ENCODE measurements around the gene LILRA2. TPM values are rescaled to one million over a fixed set of nuclear protein-coding genes. Genes with fewer than 3 reads are reported as not detected.

LILRA2 gene
- total and polyA plus RNA-seq, 2 of the 8 experiments (the other 6 are each of a cell fraction or from before 2014, with no cell fraction given): not detected

- Histone ChIP-seq H3K27ac (ENCODE audit: low read depth, low read length) (no peak overlapping the region), H2AK5ac (ENCODE audit: low read depth, low read length) (no peak overlapping the region), H3K27me3 (replicated peaks in 1 of 4; ENCODE audit: control insufficient read depth in 3 of 4, extremely low read depth in 1 of 4, insufficient read depth in 3 of 4, low read length in 3 of 4) (no peaks in the 10 kb centered on the region), H3K4me2 (ENCODE audit: insufficient read depth in 1 of 2, low read depth in 2 of 2, low read length in 2 of 2) (no peak overlapping the region), H3K4me1 (replicated peaks in 1 of 4; ENCODE audit: control insufficient read depth in 3 of 4, insufficient read depth in 4 of 4, low read length in 3 of 4) (no peaks in the 10 kb centered on the region), H2AFZ (ENCODE audit: low read length) (no peak overlapping the region; the same call in 1 of the 2 replicates), H3K18ac (ENCODE audit: extremely low read depth, low read length) (no peak overlapping the region), H4K91ac (replicated peaks; ENCODE audit: insufficient read length, low read length) (no peak overlapping the region), H3K4ac (replicated peaks; ENCODE audit: insufficient read length, low read depth, low read length) (no peak overlapping the region), H3K79me1 (ENCODE audit: low read depth, low read length) (no peaks in the 10 kb centered on the region), H4K20me1 (replicated peaks in 1 of 2; ENCODE audit: control insufficient read depth in 1 of 2, insufficient read depth in 2 of 2, low read length in 2 of 2) (no peaks in the 10 kb centered on the region), H4K5ac (ENCODE audit: insufficient read length, low read depth, low read length) (no peak overlapping the region), H3K4me3 (ENCODE audit: extremely low read depth in 1 of 4, insufficient read depth in 2 of 4, low read depth in 3 of 4, low read length in 4 of 4) (no peak overlapping the region), H4K8ac (ENCODE audit: extremely low read depth, insufficient read depth, low read length) (no peak overlapping the region), H2BK12ac (ENCODE audit: low read depth, low read length) (no peak overlapping the region), H2BK120ac (replicated peaks; ENCODE audit: low read depth, low read length) (no peak overlapping the region), H3K79me2 (ENCODE audit: control insufficient read depth in 1 of 2, insufficient read depth in 2 of 2, low read length in 2 of 2) (no peaks in the 10 kb centered on the region), H3K23ac (ENCODE audit: insufficient read length) (no peak overlapping the region), H2BK20ac (ENCODE audit: low read length) (no peak overlapping the region), H3K56ac (replicated peaks; ENCODE audit: insufficient read length, low read depth, low read length) (no peak overlapping the region), H2BK5ac (ENCODE audit: low read depth, low read length) (no peak overlapping the region), H3K14ac (ENCODE audit: insufficient read length) (no peak overlapping the region), H3K9me3 (ENCODE audit: insufficient read depth in 2 of 2, low read depth in 1 of 2, low read length in 1 of 2) (peaks cover 40 to 63% of the 10 kb centered on the region in 2 experiments), H2BK15ac (ENCODE audit: low read length) (no peak overlapping the region), H3K36me3 (ENCODE audit: control insufficient read depth in 2 of 4, insufficient read depth in 4 of 4, low read length in 3 of 4) (no peaks in the 10 kb centered on the region; a peak in 1 of 8 replicates), H3K23me2 (ENCODE audit: low read depth, low read length) (no peaks in the 10 kb centered on the region), H3K9ac (replicated peaks in 1 of 4; ENCODE audit: extremely low read depth in 1 of 4, low read depth in 3 of 4, low read length in 3 of 4) (no peak overlapping the region)
- no peak for TF ChIP-seq RXRA (IDR thresholded peaks at IDR 0.05; ENCODE audit: insufficient read depth, low read depth, low read length)
- TF ChIP-seq ZNF274 (IDR thresholded peaks at IDR 0.05; ENCODE audit: borderline replicate concordance, extremely low read depth, low read length): no peak
- TF ChIP-seq EGR1 (IDR thresholded peaks at IDR 0.05; ENCODE audit: borderline replicate concordance, low read depth, low read length): no peak
- TF ChIP-seq TAF1 (IDR thresholded peaks at IDR 0.05; ENCODE audit: low read depth, low read length): no peak
- no peak for TF ChIP-seq SUZ12 (IDR thresholded peaks at IDR 0.05; ENCODE audit: low read length)
- TF ChIP-seq SRF (IDR thresholded peaks at IDR 0.05; ENCODE audit: low read depth, low read length): no peak
- TF ChIP-seq HDAC2 (IDR thresholded peaks at IDR 0.05; ENCODE audit: borderline replicate concordance in 1 of 2, low read depth in 2 of 2, low read length in 2 of 2): no peak
- DNase-seq (ENCODE audit: low read depth in 1 of 2, low spot score in 2 of 2): no peak
- 83% methylated on average over 13 of the region's 14 CpGs; no CpG with 5 or more reads in 1 of the 2 experiments for WGBS, 2 experiments (ENCODE audit: extremely low coverage in 1 of 2, insufficient coverage in 1 of 2, insufficient read length in 1 of 2, insufficient replicate concordance in 2 of 2, low coverage in 1 of 2, low lambda C conversion rate in 2 of 2, missing lambda C conversion rate in 1 of 2)
- FAIRE-seq: no peak
- ChIA-PET POLR2A (ENCODE audit: partially characterized antibody) (no interaction called here), CTCF (ENCODE audit: partially characterized antibody) (no interaction called here)
These were observed 11.8 kb upstream of the LILRA2 start for GRCh38 chr19:54561840-54562239.

Data from H1 (cell line).